Heart left ventricle (tissue), 16 donors: ENCODE results near the gene LMO3. TPM values are rescaled to one million over a fixed set of nuclear protein-coding genes. Genes with fewer than 3 reads are reported as not detected.
A peak's percentile ranks its signal among the peaks of the same experiment; 100 is the strongest.

Experiments used
- ATAC-seq, 4 donors: fragments of 200-7000 bp; cut with Tn5 transposase; one replicate each; pipeline ENCODE4 v1.9.1; 2020 to 2022; ENCODE audit warnings: moderate library complexity in 4 of 4, mild to moderate bottlenecking in 3 of 4, moderate number of reproducible peaks in 1 of 4
- DNase-seq, 5 donors: peaks; one replicate each; pipeline ENCODE4 v3.0.0-alpha.2; 2020
- H3K27ac ChIP-seq, 12 donors: fragments of 200-600 bp; sonication (generic) in 4 of 12; one replicate each; pipeline versions ENCODE4 v1.5.0 to v1.8.0; 2016 to 2022; ENCODE audit warnings: mild to moderate bottlenecking in 2 of 12
- H3K27me3 ChIP-seq, 9 donors: fragments of 200-600 bp; sonication (generic) in 2 of 9; one replicate each; pipeline versions ENCODE4 v1.5.1 to v1.8.0; 2016 to 2022; ENCODE audit warnings: mild to moderate bottlenecking in 3 of 9
- H3K36me3 ChIP-seq, 9 donors: fragments of 200-600 bp; sonication (generic) in 2 of 9; one replicate each; pipeline versions ENCODE4 v1.5.0 to v1.8.0; 2018 to 2022; ENCODE audit warnings: mild to moderate bottlenecking in 2 of 9
- H3K4me1 ChIP-seq, 12 donors: fragments of 200-600 bp; sonication (generic) in 4 of 12; one replicate each; pipeline versions ENCODE4 v1.5.0 to v1.8.0; 2016 to 2022; ENCODE audit warnings: mild to moderate bottlenecking in 3 of 12
- H3K4me3 ChIP-seq, 12 donors: fragments of 200-600 bp; sonication (generic) in 4 of 12; one replicate each; pipeline versions ENCODE4 v1.5.0 to v1.8.0; 2017 to 2022; ENCODE audit warnings: mild to moderate bottlenecking in 9 of 12, moderate library complexity in 4 of 12
- H3K9me3 ChIP-seq, 12 donors: fragments of 200-600 bp; sonication (generic) in 4 of 12; one replicate each; pipeline versions ENCODE4 v1.5.0 to v1.8.0; 2016 to 2022; ENCODE audit warnings: mild to moderate bottlenecking in 1 of 12
- POLR2A ChIP-seq, 2 donors: fragments of 450-650 bp; IDR thresholded peaks; one replicate each; pipeline ENCODE4 v1.6.1; 2017; ENCODE audit warnings: antibody characterized with exemption in 2 of 2, mild to moderate bottlenecking in 2 of 2, moderate library complexity in 2 of 2
- WGBS, 4 donors: extraction: QIAGEN DNeasy Blood & Tissue Kit in 2 of 4; methylation state at CpG; one replicate each; pipeline versions ENCODE4 v1.1.5 to v1.1.7; 2013 to 2018; 5-methylcytosine and 5-hydroxymethylcytosine counted together
- intact Hi-C, 10 donors: fragments of 100-400 bp; cut with DNase I; formaldehyde crosslinking; loops; one replicate each; pipeline versions ENCODE4 v1.11.1 to v1.14.2; 2022
- long read RNA-seq, 3 donors: library from polyadenylated mRNA; unstranded; transcript quantifications; one replicate each; pipeline ENCODE4 v2.0.0, GENCODE V29; 2020 to 2021
- polyA plus RNA-seq, 2 donors: library from polyadenylated mRNA; stranded (reverse); fragments of 200-250 nt; gene quantifications; one replicate each; pipeline ENCODE4 v1.2.3, GENCODE V29; 2013
- total RNA-seq, 9 donors: library from RNA; depleted of rRNA in 2 of 9; stranded (reverse); fragments of >200 nt in 2 of 9; fragmentation: NEBNext Ultra II Directional in 3 of 9; extraction: Animal tissue kit (Norgen Biotek cat#: 25700) in 3 of 9; gene quantifications; one replicate each; pipeline versions ENCODE4 v1.1.0 to v1.2.4, GENCODE V29; 2016 to 2023
- TF ChIP-seq, protein P1 (sequence below), 12 donors: fragments of 200-600 bp; sonication (generic) in 4 of 12; IDR thresholded peaks; one replicate each; pipeline versions ENCODE4 v1.5.0 to v1.8.0; 2018 to 2022; ENCODE audit warnings: antibody characterized with exemption in 12 of 12, mild to moderate bottlenecking in 5 of 12
- donor health status: ischemic (EF 13 %, LVEDD 7.1; RV severe dilation, severe dysfunction).
- donor health status: healthy with polysubstance abuse.
- donor health status: DM: no; HTN: yes; CAD: no.
- donor health status: DM: no; HTN: no; CAD: no.
- donor health status: ischemic (EF 25% LVEDD 6.9; RV normal size, moderate dysfunction).
- donor health status: ischemic (EF 25% LVEDD 5.7; RV mildly dilated, moderate dysfunction).
- donor health status: healthy.
- donor health status: DM: yes; HTN: yes; CAD: no.
- donor health status: ischemic (EF 35%, LVEDD 5.7; RV mildly dilated, moderate dysfunction).
- donor health status: nonischemic (EF 11% LVEDD 7.7; RV severe dilation, severe dysfunction).
- donor health status: DM: yes; HTN: yes; CAD: no.
- donor health status: PGD.
- donor health status: ischemic (EF 29% LVEDD 5.4; RV normal size, mild dysfunction).
- donor health status: nonischemic (EF 23%, LVEDD 6.1; RV moderate dilation, normal function).

The LMO3 gene
- total RNA-seq, result 1 to 10 TPM in 5 of 9 donors, under 1 TPM in 4; 0.19 to 8.8 (median 1.0) TPM
- polyA plus RNA-seq, result under 1 TPM; 0.14 to 0.84 TPM
- long read RNA-seq, donor 1, result 0 reads
- long read RNA-seq, donor 2, result 0 reads
- long read RNA-seq, donor 3, result 0 reads

DNA sequence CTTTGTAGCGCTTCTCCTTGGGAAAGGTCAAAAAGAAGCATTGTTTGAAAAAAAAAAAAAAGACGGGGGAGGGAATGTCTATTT is at the start of gene LMO3:
Gene LMO3 (minus strand): TSS at position 46 of the 84 bp plus-strand sequence. CDS start 5,302 bp downstream, outside the sequence.
- WGBS, 4 donors, result 0 to 1% (median 0%) methylated on average over 2 of the region's 2 CpGs
- Histone ChIP-seq H3K36me3 (no peaks in the 10 kb centered on the region), H3K9me3 (no peaks in the 10 kb centered on the region), H3K27ac (peak within 1 kb of the TSS in 7 of 12 donors; percentile 25 to 77 (median 64)), H3K4me3 (peak within 1 kb of the TSS; percentile 14 to 61 (median 48)), H3K4me1 (peaks cover 0 to 14% (median 0%) of the 10 kb centered on the region in 12 donors), H3K27me3 (peaks cover 0 to 38% (median 12%) of the 10 kb centered on the region in 9 donors)
- DNase-seq (no peak), ATAC-seq (no peak)
- intact Hi-C loops, result no loop called here
- no peak for TF ChIP-seq POLR2A (IDR thresholded peaks at IDR 0.05)
- TF ChIP-seq, protein P1, sequence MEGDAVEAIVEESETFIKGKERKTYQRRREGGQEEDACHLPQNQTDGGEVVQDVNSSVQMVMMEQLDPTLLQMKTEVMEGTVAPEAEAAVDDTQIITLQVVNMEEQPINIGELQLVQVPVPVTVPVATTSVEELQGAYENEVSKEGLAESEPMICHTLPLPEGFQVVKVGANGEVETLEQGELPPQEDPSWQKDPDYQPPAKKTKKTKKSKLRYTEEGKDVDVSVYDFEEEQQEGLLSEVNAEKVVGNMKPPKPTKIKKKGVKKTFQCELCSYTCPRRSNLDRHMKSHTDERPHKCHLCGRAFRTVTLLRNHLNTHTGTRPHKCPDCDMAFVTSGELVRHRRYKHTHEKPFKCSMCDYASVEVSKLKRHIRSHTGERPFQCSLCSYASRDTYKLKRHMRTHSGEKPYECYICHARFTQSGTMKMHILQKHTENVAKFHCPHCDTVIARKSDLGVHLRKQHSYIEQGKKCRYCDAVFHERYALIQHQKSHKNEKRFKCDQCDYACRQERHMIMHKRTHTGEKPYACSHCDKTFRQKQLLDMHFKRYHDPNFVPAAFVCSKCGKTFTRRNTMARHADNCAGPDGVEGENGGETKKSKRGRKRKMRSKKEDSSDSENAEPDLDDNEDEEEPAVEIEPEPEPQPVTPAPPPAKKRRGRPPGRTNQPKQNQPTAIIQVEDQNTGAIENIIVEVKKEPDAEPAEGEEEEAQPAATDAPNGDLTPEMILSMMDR (IDR thresholded peaks at IDR 0.05), result no peak

DNA sequence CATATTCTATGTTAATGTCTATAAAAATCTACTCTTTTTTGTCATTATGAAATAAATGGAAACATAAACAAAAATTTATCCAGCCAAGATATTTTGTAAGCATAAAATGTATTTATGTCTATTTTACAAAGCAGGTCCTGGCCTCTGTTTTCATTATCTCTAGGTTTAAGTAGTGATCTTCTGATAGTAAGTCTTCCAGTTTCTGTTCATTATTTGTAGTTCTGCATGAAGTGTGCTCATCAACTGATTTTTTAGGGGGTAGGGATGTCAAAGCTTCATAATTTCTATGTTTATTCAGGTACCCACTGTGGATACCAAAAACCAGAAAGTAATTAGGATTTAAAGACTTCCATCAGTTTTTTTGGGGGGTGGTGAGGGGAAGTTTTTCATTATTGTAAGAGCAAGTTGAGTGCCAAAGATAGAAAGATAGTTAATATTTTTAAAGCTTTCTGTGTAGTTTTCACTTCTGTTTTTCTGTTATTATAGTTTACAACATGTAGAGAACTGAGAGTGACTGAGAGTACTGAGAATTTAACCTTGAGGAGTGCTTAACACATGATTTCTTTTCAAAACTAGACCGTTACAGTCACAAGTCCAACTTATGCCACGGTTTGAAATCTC is 30.6 kb upstream of the LMO3 start:
- ATAC-seq, result no peak

DNA sequence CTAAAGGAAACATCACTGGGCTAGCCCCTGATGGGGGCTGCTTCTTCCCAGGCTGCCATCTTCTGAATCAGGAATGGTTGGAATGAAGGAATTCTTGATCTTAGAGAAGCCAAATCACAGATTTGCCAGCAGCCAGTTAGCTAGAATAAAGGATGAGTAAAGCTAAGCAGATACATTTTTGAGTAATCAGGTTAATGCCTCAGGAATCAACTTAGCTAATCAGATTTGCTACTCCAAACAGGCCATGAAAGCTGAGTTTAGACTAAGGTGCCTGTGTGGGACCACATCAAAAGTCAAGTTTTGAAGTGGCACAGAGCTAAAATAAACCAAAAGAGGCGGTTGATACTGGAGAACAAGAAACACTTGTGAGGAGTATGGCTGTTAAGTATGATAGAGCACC is 28.8 kb upstream of the LMO3 start:
- Histone ChIP-seq H3K4me3 (no peak overlapping the region), H3K9me3 (no peaks in the 10 kb centered on the region), H3K4me1 (no peaks in the 10 kb centered on the region), H3K36me3 (no peaks in the 10 kb centered on the region), H3K27me3 (no peaks in the 10 kb centered on the region), H3K27ac (no peak overlapping the region)
- intact Hi-C loops, result no loop called here
- WGBS, 4 donors, result 39 to 50% (median 42%) methylated on average over 1 of the region's 1 CpG
- ATAC-seq (no peak), DNase-seq (no peak)
- TF ChIP-seq, protein P1 (IDR thresholded peaks at IDR 0.05), result no peak
- no peak for TF ChIP-seq POLR2A (IDR thresholded peaks at IDR 0.05)

More for the DNA sequence above, 30.6 kb upstream of the LMO3 start:
- TF ChIP-seq POLR2A (IDR thresholded peaks at IDR 0.05), result no peak
- TF ChIP-seq, protein P1 (IDR thresholded peaks at IDR 0.05), result no peak
- intact Hi-C loops, result no loop called here
- no peak for DNase-seq
- Histone ChIP-seq H3K9me3 (no peaks in the 10 kb centered on the region), H3K27ac (no peak overlapping the region), H3K36me3 (no peaks in the 10 kb centered on the region), H3K4me1 (no peaks in the 10 kb centered on the region), H3K27me3 (no peaks in the 10 kb centered on the region), H3K4me3 (no peak overlapping the region)
- WGBS, 4 donors, result 69 to 80% (median 72%) methylated on average over 2 of the region's 2 CpGs

DNA sequence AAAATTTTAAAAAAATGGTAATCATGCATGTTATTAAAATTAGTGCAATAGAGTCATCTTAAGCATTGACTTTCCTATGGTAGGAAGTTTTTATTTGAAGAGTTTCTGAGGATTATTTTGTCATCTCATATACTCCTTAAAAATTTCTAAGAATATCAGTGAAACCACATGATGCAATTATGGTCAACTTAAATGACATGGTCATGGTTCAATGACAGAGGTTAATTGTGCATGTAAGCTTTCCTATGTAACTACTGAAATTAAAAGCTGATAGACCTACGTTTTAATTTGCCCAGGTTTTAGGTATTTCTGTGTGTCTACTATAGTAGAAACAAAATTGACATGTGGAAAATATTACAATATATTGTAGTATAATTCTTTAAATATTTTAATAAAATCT is 21.0 kb upstream of the LMO3 start:
- WGBS, 4 donors, result 53 to 68% (median 60%) methylated on average over 1 of the region's 1 CpG
- no peaks in the 10 kb centered on the region for H3K9me3 ChIP-seq
- H3K27me3 ChIP-seq, result no peaks in the 10 kb centered on the region
- no peak overlapping the region for H3K27ac ChIP-seq
- H3K4me3 ChIP-seq, result no peak overlapping the region
- H3K36me3 ChIP-seq, result no peaks in the 10 kb centered on the region
- no peak for DNase-seq
- intact Hi-C loops, result no loop called here
- no peak for TF ChIP-seq POLR2A (IDR thresholded peaks at IDR 0.05)
- TF ChIP-seq, protein P1 (IDR thresholded peaks at IDR 0.05), result no peak
- no peaks in the 10 kb centered on the region for H3K4me1 ChIP-seq
- ATAC-seq, result no peak
